Cardiac fibroblast (primary cell): Measurements from ENCODE around the gene RNF31.

Source experiments
- DNase-seq, 2 donors: peaks; one replicate each; pipeline versions ENCODE4 v3.0.0 to v3.0.0-alpha.2; 2010; ENCODE audit warnings: low read depth in 2 of 2
- H3K4me3 ChIP-seq, 2 donors: replicated peaks in 1 of 2; 1 replicate in 1 of 2; 2 replicates in 1 of 2; pipeline ENCODE4 v1.5.1; 2011; ENCODE audit warnings: low read depth in 2 of 2, low read length in 2 of 2, mild to moderate bottlenecking in 2 of 2, moderate library complexity in 1 of 2
- CTCF ChIP-seq: IDR thresholded peaks from one replicate; pipeline ENCODE4 v1.5.1; 2011; ENCODE audit warnings: low read depth, mild to moderate bottlenecking, low read length, inconsistent platforms

RNF31 gene

GRCh38 chr14:24188251-24189058 is 41.2 kb downstream of the RNF31 start, which contains the start of gene IPO4:
Gene IPO4 (minus strand): TSS chr14:24188816. CDS start chr14:24188787, 29 bp downstream.
- peak within 1 kb of the TSS; percentile 77 to 78 for H3K4me3 ChIP-seq
- no peak for TF ChIP-seq CTCF
- peak; percentile 98 to 99 for DNase-seq

GRCh38 chr14:24189059-24189375 is 41.7 kb downstream of the RNF31 start:
- TF ChIP-seq CTCF = no peak
- H3K4me3 ChIP-seq = peak overlapping the region in 1 of 2 donors; percentile 78

GRCh38 chr14:24189460-24189859 is 42.2 kb downstream of the RNF31 start:
- no peak overlapping the region for H3K4me3 ChIP-seq
- TF ChIP-seq CTCF = no peak
- no peak for DNase-seq

More at GRCh38 chr14:24189059-24189375, 41.7 kb downstream of the RNF31 start:
- no peak for DNase-seq

- DNase-seq = no peak
- TF ChIP-seq CTCF = no peak
Measured at GRCh38 chr14:24190416-24190815, 43.1 kb downstream of the RNF31 start.

GRCh38 chr14:24192933-24193332 is 45.6 kb downstream of the RNF31 start:
- no peak overlapping the region for H3K4me3 ChIP-seq
- TF ChIP-seq CTCF = no peak
- DNase-seq = no peak

More at GRCh38 chr14:24190416-24190815, 43.1 kb downstream of the RNF31 start:
- no peak overlapping the region for H3K4me3 ChIP-seq

GRCh38 chr14:24194186-24194872 is 47.0 kb downstream of the RNF31 start:
- no peak for DNase-seq
- TF ChIP-seq CTCF = no peak
- H3K4me3 ChIP-seq = peak overlapping the region; percentile 84 to 93
